IMR-90 (cell line): Measurements from ENCODE around the gene ITGA3. TPM values are rescaled to one million over a fixed set of nuclear protein-coding genes. Genes with fewer than 3 reads are reported as not detected.

Experiments
- ATAC-seq: fragments of 200-7000 bp; cut with Tn5 transposase; 2 replicates; pipeline ENCODE4 v1.9.1; 2020; ENCODE audit warnings: low read depth, mild to moderate bottlenecking, moderate library complexity
- BruUV-seq: library from RNA; stranded (reverse); fragments of 400-500 nt; replicated peaks from 2 replicates; lab custom pipeline; 2021; lab: Mats Ljungman, UMichigan
- CTCF ChIA-PET: fragments of 300-600 bp; formaldehyde crosslinking; extraction: SDS; loops from one replicate; lab custom pipeline; 2021; ENCODE audit warnings: antibody characterized with exemption; lab: Yijun Ruan, JAX
- POLR2A ChIA-PET: fragments of 300-600 bp; sonication (Branson Sonifier 250); formaldehyde crosslinking; loops from one replicate; lab custom pipeline; 2022; ENCODE audit warnings: antibody characterized with exemption; ENCODE audit not compliant: unreplicated experiment; lab: Charles Lee
- DNase-seq: peaks from one replicate; pipeline ENCODE4 v3.0.0; 2013
- H2AFZ ChIP-seq: replicated peaks from 2 replicates; pipeline ENCODE3; 2013; ENCODE audit warnings: low read length, mild to moderate bottlenecking; ENCODE audit not compliant: poor library complexity
- H2AK5ac ChIP-seq: 2 replicates; pipeline ENCODE4 v1.6.1; 2013; ENCODE audit warnings: low read depth, low read length, inconsistent platforms
- H2AK9ac ChIP-seq: replicated peaks from 2 replicates; pipeline ENCODE3; 2013; ENCODE audit warnings: mild to moderate bottlenecking, low read depth, low read length, moderate library complexity; ENCODE audit not compliant: poor library complexity
- H2BK120ac ChIP-seq: 2 replicates; pipeline ENCODE4 v1.6.1; 2013; ENCODE audit warnings: low read depth, low read length, inconsistent platforms
- H2BK15ac ChIP-seq: 3 replicates; pipeline ENCODE4 v1.6.1; 2013; ENCODE audit warnings: low read depth, low read length, inconsistent platforms
- H2BK20ac ChIP-seq: 2 replicates; pipeline ENCODE4 v1.6.1; 2013; ENCODE audit warnings: low read depth, mild to moderate bottlenecking, inconsistent platforms, low read length, moderate library complexity
- H2BK5ac ChIP-seq: 2 replicates; pipeline ENCODE4 v1.6.1; 2013; ENCODE audit warnings: mild to moderate bottlenecking, low read depth, low read length, inconsistent platforms; ENCODE audit not compliant: poor library complexity, severe bottlenecking
- H3K14ac ChIP-seq: replicated peaks from 2 replicates; pipeline ENCODE4 v1.6.1; 2013; ENCODE audit warnings: low read depth, low read length, inconsistent platforms
- H3K18ac ChIP-seq: 2 replicates; pipeline ENCODE4 v1.6.1; 2013; ENCODE audit warnings: low read depth, low read length, control low read depth
- H3K23ac ChIP-seq: 2 replicates; pipeline ENCODE4 v1.6.1; 2013; ENCODE audit warnings: low read depth, low read length, inconsistent platforms
- H3K27ac ChIP-seq: 2 replicates; pipeline ENCODE4 v1.5.1; 2013; ENCODE audit warnings: mild to moderate bottlenecking, control low read depth, low read length; ENCODE audit not compliant: insufficient read depth
- H3K27me3 ChIP-seq: 2 replicates; pipeline ENCODE4 v1.6.1; 2013; ENCODE audit warnings: low read length; ENCODE audit not compliant: control insufficient read depth, insufficient read depth
- H3K36me3 ChIP-seq: 2 replicates; pipeline ENCODE4 v1.6.1; 2013; ENCODE audit warnings: low read length, mixed read lengths; ENCODE audit not compliant: control insufficient read depth, insufficient read depth
- H3K4ac ChIP-seq: 2 replicates; pipeline ENCODE4 v1.6.1; 2013; ENCODE audit warnings: low read depth, low read length, inconsistent platforms
- H3K4me1 ChIP-seq: 2 replicates; pipeline ENCODE4 v1.6.1; 2013; ENCODE audit warnings: low read length, mixed read lengths; ENCODE audit not compliant: control insufficient read depth, insufficient read depth
- H3K4me2 ChIP-seq: 2 replicates; pipeline ENCODE4 v1.6.1; 2013; ENCODE audit warnings: low read depth, mild to moderate bottlenecking, control low read depth, low read length, moderate library complexity
- H3K4me3 ChIP-seq: 2 replicates; pipeline ENCODE4 v1.5.1; 2013; ENCODE audit warnings: low read depth, mild to moderate bottlenecking, control low read depth, low read length, moderate library complexity; ENCODE audit not compliant: insufficient read depth
- H3K56ac ChIP-seq: 2 replicates; pipeline ENCODE4 v1.6.1; 2013; ENCODE audit warnings: low read length, inconsistent platforms; ENCODE audit not compliant: insufficient read depth; ENCODE audit errors: extremely low read depth
- H3K79me1 ChIP-seq, 2 experiments: 2 replicates each; pipeline ENCODE4 v1.6.1; 2013; ENCODE audit warnings: low read length in 2 of 2, inconsistent platforms in 1 of 2, low read depth in 1 of 2
- H3K9ac ChIP-seq: 2 replicates; pipeline ENCODE4 v1.6.1; 2013; ENCODE audit warnings: low read depth, low read length, control low read depth
- H3K9me1 ChIP-seq: 2 replicates; pipeline ENCODE4 v1.6.1; 2013; ENCODE audit warnings: low read length, inconsistent platforms; ENCODE audit not compliant: insufficient read depth
- H3K9me3 ChIP-seq: 2 replicates; pipeline ENCODE4 v1.6.1; 2013; ENCODE audit warnings: low read length; ENCODE audit not compliant: control insufficient read depth, insufficient read depth
- H4K20me1 ChIP-seq: 2 replicates; pipeline ENCODE4 v1.6.1; 2013; ENCODE audit warnings: low read length, inconsistent platforms; ENCODE audit not compliant: insufficient read depth
- H4K5ac ChIP-seq: 2 replicates; pipeline ENCODE4 v1.6.1; 2013; ENCODE audit warnings: mild to moderate bottlenecking, low read depth, low read length, control low read depth
- H4K8ac ChIP-seq, 2 experiments: 2 replicates each; pipeline ENCODE4 v1.6.1; 2013; ENCODE audit warnings: low read depth in 2 of 2, low read length in 2 of 2, control low read depth in 1 of 2, inconsistent platforms in 1 of 2
- H4K91ac ChIP-seq: 2 replicates; pipeline ENCODE4 v1.6.1; 2013; ENCODE audit warnings: low read depth, low read length, inconsistent platforms; ENCODE audit not compliant: insufficient read depth
- BHLHE40 ChIP-seq: fragments of 150-350 bp; IDR thresholded peaks from 2 replicates; pipeline ENCODE4 v1.6.1; 2016; ENCODE audit warnings: mild to moderate bottlenecking, low read depth, low read length
- CEBPB ChIP-seq: IDR thresholded peaks from 2 replicates; pipeline ENCODE4 v1.6.1; 2012; ENCODE audit warnings: low read depth, low read length, improper control_type of control experiment
- CHD1 ChIP-seq: IDR thresholded peaks from 2 replicates; pipeline ENCODE4 v1.6.1; 2012; ENCODE audit warnings: low read depth, low read length, improper control_type of control experiment
- FOS ChIP-seq: fragments of 150-350 bp; IDR thresholded peaks from 2 replicates; pipeline ENCODE4 v1.6.1; 2016; ENCODE audit warnings: low read depth, low read length
- MAFK ChIP-seq: IDR thresholded peaks from 2 replicates; pipeline ENCODE4 v1.6.1; 2012; ENCODE audit warnings: low read depth, low read length, improper control_type of control experiment
- MXI1 ChIP-seq: IDR thresholded peaks from 2 replicates; pipeline ENCODE4 v1.6.1; 2012; ENCODE audit warnings: low read depth, mild to moderate bottlenecking, low read length, moderate library complexity, borderline replicate concordance
- NFE2L2 ChIP-seq: fragments of 150-350 bp; IDR thresholded peaks from 2 replicates; pipeline ENCODE4 v1.6.1; 2016; ENCODE audit warnings: low read depth, mild to moderate bottlenecking, low read length
- POLR2A ChIP-seq: IDR thresholded peaks from 2 replicates; pipeline ENCODE4 v1.6.1; 2012; ENCODE audit warnings: mild to moderate bottlenecking, low read depth, low read length
- RCOR1 ChIP-seq: IDR thresholded peaks from 2 replicates; pipeline ENCODE4 v1.6.1; 2012; ENCODE audit warnings: mild to moderate bottlenecking, low read length, improper control_type of control experiment; ENCODE audit not compliant: insufficient replicate concordance
- RFX5 ChIP-seq: IDR thresholded peaks from 2 replicates; pipeline ENCODE4 v1.8.0; 2012; ENCODE audit warnings: low read depth, mild to moderate bottlenecking, low read length, moderate library complexity
- SMC3 ChIP-seq: fragments of 150-350 bp; IDR thresholded peaks from 2 replicates; pipeline ENCODE4 v1.6.1; 2016; ENCODE audit warnings: low read depth, mild to moderate bottlenecking, antibody characterized with exemption, low read length, moderate library complexity
- USF2 ChIP-seq: fragments of 150-350 bp; IDR thresholded peaks from 2 replicates; pipeline ENCODE4 v1.6.1; 2017; ENCODE audit warnings: mild to moderate bottlenecking, antibody characterized with exemption, low read length, low read depth
- WGBS, 2 experiments: methylation state at CpG; one replicate each; pipeline versions ENCODE4 v1.1.5 to v1.1.7; 2013; ENCODE audit warnings: missing lambda C conversion rate in 2 of 2; ENCODE audit not compliant: insufficient read length in 1 of 2; ENCODE audit errors: extremely low coverage in 2 of 2; 5-methylcytosine and 5-hydroxymethylcytosine counted together
- dilution Hi-C: fragments of 300-500 bp; cut with HindIII; formaldehyde crosslinking; loops from one replicate; pipeline ENCODE4 v1.14.3; 2018; ENCODE audit warnings: low sequenced_read_pairs; ENCODE audit not compliant: unreplicated experiment
- in situ Hi-C: fragments of 300-500 bp; cut with MboI; formaldehyde crosslinking; loops from 3 replicates; pipeline ENCODE4 v1.14.3; 2019; ENCODE audit warnings: low sequenced_read_pairs, inconsistent platforms, mixed read lengths
- intact Hi-C: fragments of 100-400 bp; cut with micrococcal nuclease; formaldehyde crosslinking; loops from 2 replicates; pipeline ENCODE4 v1.10.0; 2022
- polyA plus RNA-seq, 3 experiments: library from polyadenylated mRNA; depleted of rRNA; stranded (reverse); fragments of >200 nt; gene quantifications; 2 replicates each; pipeline ENCODE4 v1.2.3, GENCODE V29; 2012; ENCODE audit warnings: low replicate concordance in 1 of 3
- total RNA-seq: library from RNA; depleted of rRNA; stranded (reverse); fragments of >200 nt; gene quantifications from 2 replicates; pipeline ENCODE4 v1.2.3, GENCODE V29; 2012
- TF ChIP-seq, protein P1 (sequence below): fragments of 150-350 bp; IDR thresholded peaks from 2 replicates; pipeline ENCODE4 v1.6.1; 2016; ENCODE audit warnings: low read depth, mild to moderate bottlenecking, low read length, moderate library complexity, borderline replicate concordance
- TF ChIP-seq, protein P2 (sequence below): conservative IDR thresholded peaks from 2 replicates; pipeline ENCODE4 v1.5.1; 2012; ENCODE audit warnings: mild to moderate bottlenecking, low read depth, low read length, improper control_type of control experiment

Gene ITGA3
- total and polyA plus RNA-seq, 2 of the 4 experiments (the other 2 are of a cell fraction) = 78.0 to 202 TPM

DNA sequence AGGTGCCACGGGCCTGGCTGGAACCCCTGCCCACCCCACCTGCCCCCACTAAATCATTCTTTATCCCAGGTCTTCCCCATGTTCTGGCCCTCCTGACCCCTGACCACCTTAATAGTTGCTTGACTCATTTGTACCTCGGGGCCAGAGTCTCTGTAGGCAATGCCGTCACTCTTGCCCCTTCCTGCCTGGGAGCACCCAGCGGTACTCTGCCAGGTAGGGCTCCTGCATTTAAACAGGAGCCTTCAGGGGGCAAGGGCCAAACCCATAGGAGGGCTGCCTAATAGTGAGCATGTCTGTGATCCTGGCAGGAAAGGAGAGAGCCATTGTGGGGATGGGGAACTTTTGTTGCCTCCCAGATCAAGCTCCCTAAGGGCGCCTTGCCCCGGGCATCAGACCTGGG lies 8.8 kb upstream of the ITGA3 start:
- Histone ChIP-seq H2AK5ac (peak overlapping the region; percentile 98), H3K27ac (peak overlapping the region; percentile 35; the same call in 1 of the 2 replicates), H3K79me1 (peaks cover 0 to 41% of the 10 kb centered on the region in 2 experiments; a peak in 2 of 4 replicates), H3K4me2 (peak overlapping the region; percentile 21; the same call in 1 of the 2 replicates), H4K8ac (peak overlapping the region; percentile 36 to 94), H4K5ac (peak overlapping the region; percentile 82), H3K9ac (peak overlapping the region; percentile 5; the same call in 1 of the 2 replicates), H3K4me3 (no peak overlapping the region), H2AK9ac (peak overlapping the region; percentile 98), H3K4ac (peak overlapping the region; percentile 96), H3K18ac (peak overlapping the region; percentile 63), H3K27me3 (no peaks in the 10 kb centered on the region), H3K23ac (peak overlapping the region; percentile 92; the same call in 1 of the 2 replicates), H4K20me1 (no peaks in the 10 kb centered on the region), H2BK20ac (peak overlapping the region; percentile 96), H3K9me3 (no peaks in the 10 kb centered on the region), H3K4me1 (peaks cover 35% of the 10 kb centered on the region), H2BK15ac (peak overlapping the region; percentile 93; the same call in 2 of the 3 replicates), H2BK5ac (peak overlapping the region; percentile 82), H3K9me1 (peaks cover 57% of the 10 kb centered on the region), H2AFZ (peak overlapping the region; percentile 90), H3K56ac (peak overlapping the region; percentile 55), H4K91ac (peak overlapping the region; percentile 95), H3K36me3 (no peaks in the 10 kb centered on the region), H2BK120ac (peak overlapping the region; percentile 98), H3K14ac (peak overlapping the region; percentile 90)
- TF ChIP-seq MXI1 = no peak
- TF ChIP-seq, protein P1, sequence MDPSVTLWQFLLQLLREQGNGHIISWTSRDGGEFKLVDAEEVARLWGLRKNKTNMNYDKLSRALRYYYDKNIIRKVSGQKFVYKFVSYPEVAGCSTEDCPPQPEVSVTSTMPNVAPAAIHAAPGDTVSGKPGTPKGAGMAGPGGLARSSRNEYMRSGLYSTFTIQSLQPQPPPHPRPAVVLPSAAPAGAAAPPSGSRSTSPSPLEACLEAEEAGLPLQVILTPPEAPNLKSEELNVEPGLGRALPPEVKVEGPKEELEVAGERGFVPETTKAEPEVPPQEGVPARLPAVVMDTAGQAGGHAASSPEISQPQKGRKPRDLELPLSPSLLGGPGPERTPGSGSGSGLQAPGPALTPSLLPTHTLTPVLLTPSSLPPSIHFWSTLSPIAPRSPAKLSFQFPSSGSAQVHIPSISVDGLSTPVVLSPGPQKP = no peak
- TF ChIP-seq BHLHE40 = no peak
- TF ChIP-seq MAFK = no peak
- no peak for TF ChIP-seq CHD1
- no peak for TF ChIP-seq SMC3
- TF ChIP-seq NFE2L2 = no peak
- TF ChIP-seq RFX5 = no peak
- no peak for TF ChIP-seq RCOR1
- TF ChIP-seq, protein P2, sequence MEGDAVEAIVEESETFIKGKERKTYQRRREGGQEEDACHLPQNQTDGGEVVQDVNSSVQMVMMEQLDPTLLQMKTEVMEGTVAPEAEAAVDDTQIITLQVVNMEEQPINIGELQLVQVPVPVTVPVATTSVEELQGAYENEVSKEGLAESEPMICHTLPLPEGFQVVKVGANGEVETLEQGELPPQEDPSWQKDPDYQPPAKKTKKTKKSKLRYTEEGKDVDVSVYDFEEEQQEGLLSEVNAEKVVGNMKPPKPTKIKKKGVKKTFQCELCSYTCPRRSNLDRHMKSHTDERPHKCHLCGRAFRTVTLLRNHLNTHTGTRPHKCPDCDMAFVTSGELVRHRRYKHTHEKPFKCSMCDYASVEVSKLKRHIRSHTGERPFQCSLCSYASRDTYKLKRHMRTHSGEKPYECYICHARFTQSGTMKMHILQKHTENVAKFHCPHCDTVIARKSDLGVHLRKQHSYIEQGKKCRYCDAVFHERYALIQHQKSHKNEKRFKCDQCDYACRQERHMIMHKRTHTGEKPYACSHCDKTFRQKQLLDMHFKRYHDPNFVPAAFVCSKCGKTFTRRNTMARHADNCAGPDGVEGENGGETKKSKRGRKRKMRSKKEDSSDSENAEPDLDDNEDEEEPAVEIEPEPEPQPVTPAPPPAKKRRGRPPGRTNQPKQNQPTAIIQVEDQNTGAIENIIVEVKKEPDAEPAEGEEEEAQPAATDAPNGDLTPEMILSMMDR = no peak
- TF ChIP-seq CEBPB = no peak
- no peak for TF ChIP-seq POLR2A
- no peak for TF ChIP-seq FOS
- no peak for TF ChIP-seq USF2
- dilution Hi-C loops (no loop called here), in situ Hi-C loops (no loop called here), intact Hi-C loops (no loop called here)
- no TSS peak for BruUV-seq
- 100% methylated on average over 2 of the region's 6 CpGs; no CpG with 5 or more reads in 1 of the 2 experiments for WGBS, 2 experiments
- ATAC-seq (no peak), DNase-seq (no peak)
- POLR2A ChIA-PET = no interaction called here
- CTCF ChIA-PET = no interaction called here
